Ovary (tissue), 3 donors: Measurements from ENCODE around the gene NCOR1.

Source experiments
- CTCF ChIP-seq, 3 donors: fragments of 450-650 bp in 2 of 3; fragments of 200-600 bp in 1 of 3; IDR thresholded peaks; one replicate each; pipeline versions ENCODE4 v1.5.1 to v1.8.0; 2016 to 2022; ENCODE audit warnings: antibody characterized with exemption in 3 of 3, mild to moderate bottlenecking in 1 of 3
- EP300 ChIP-seq: sonication (generic); formaldehyde crosslinking; IDR thresholded peaks from one replicate; pipeline ENCODE4 v1.6.1; 2017; ENCODE audit warnings: antibody characterized with exemption
- POLR2A ChIP-seq: fragments of 450-650 bp; IDR thresholded peaks from one replicate; pipeline ENCODE4 v1.6.1; 2017; ENCODE audit warnings: antibody characterized with exemption, mild to moderate bottlenecking, moderate library complexity
- donor health status: DM: no; HTN: no; CAD: no.

GRCh38 chr17:15981208-15981607 is 234.1 kb downstream of the NCOR1 start:
- no peak for TF ChIP-seq POLR2A
- no peak for TF ChIP-seq CTCF (IDR thresholded peaks at IDR 0.05)
- TF ChIP-seq EP300, result no peak
